Neural progenitor cell (in vitro differentiated cells): ENCODE data around the gene NIPSNAP3A. TPM values are rescaled to one million over a fixed set of nuclear protein-coding genes. Genes with fewer than 3 reads are reported as not detected.
A peak's percentile ranks its signal among the peaks of the same experiment; 100 is the strongest.

Source experiments
- DNase-seq: peaks from one replicate; pipeline ENCODE4 v3.0.0-alpha.2; 2016; ENCODE audit warnings: low spot score
- H2AFZ ChIP-seq: fragments of 200-600 bp; sonication (generic); replicated peaks from 2 replicates; pipeline ENCODE4 v1.6.1; 2016; ENCODE audit warnings: antibody characterized with exemption
- H3F3A ChIP-seq: fragments of 200-600 bp; sonication (generic); 2 replicates; pipeline ENCODE4 v1.6.1; 2016; ENCODE audit warnings: antibody characterized with exemption, low read depth
- H3K27ac ChIP-seq: fragments of 200-600 bp; sonication (generic); 2 replicates; pipeline ENCODE4 v1.5.1; 2016; ENCODE audit warnings: mild to moderate bottlenecking
- H3K27me3 ChIP-seq: fragments of 200-600 bp; sonication (generic); 2 replicates; pipeline ENCODE4 v1.6.1; 2016; ENCODE audit warnings: mild to moderate bottlenecking, moderate library complexity
- H3K36me3 ChIP-seq: fragments of 200-600 bp; sonication (generic); 2 replicates; pipeline ENCODE4 v1.5.1; 2016
- H3K4me1 ChIP-seq: fragments of 200-600 bp; sonication (generic); 2 replicates; pipeline ENCODE4 v1.6.1; 2016; ENCODE audit warnings: mixed run types
- H3K4me2 ChIP-seq: fragments of 200-600 bp; sonication (generic); 2 replicates; pipeline ENCODE4 v1.6.1; 2016
- H3K4me3 ChIP-seq: fragments of 200-600 bp; sonication (generic); 2 replicates; pipeline ENCODE4 v1.5.1; 2016
- H3K79me2 ChIP-seq: fragments of 200-600 bp; sonication (generic); 2 replicates; pipeline ENCODE4 v1.6.1; 2016; ENCODE audit warnings: low read depth
- H3K9ac ChIP-seq: fragments of 200-600 bp; sonication (generic); 2 replicates; pipeline ENCODE4 v1.6.1; 2016
- H3K9me3 ChIP-seq: fragments of 200-600 bp; sonication (generic); 2 replicates; pipeline ENCODE4 v1.5.1; 2016; ENCODE audit warnings: low read depth
- H4K20me1 ChIP-seq: fragments of 200-600 bp; sonication (generic); 2 replicates; pipeline ENCODE4 v1.6.1; 2016; ENCODE audit warnings: low read depth
- H3K27ac Mint-ChIP-seq: 3 replicates; pipeline ENCODE4 v1.8.0; 2021; ENCODE audit warnings: mixed read lengths
- H3K27me3 Mint-ChIP-seq: 2 replicates; pipeline ENCODE4 v1.8.0; 2022; ENCODE audit warnings: low read depth, mild to moderate bottlenecking, inconsistent platforms, moderate library complexity, mixed read lengths; ENCODE audit not compliant: insufficient read depth
- H3K36me3 Mint-ChIP-seq: 3 replicates; pipeline ENCODE4 v1.8.0; 2021; ENCODE audit warnings: mixed read lengths
- H3K4me1 Mint-ChIP-seq: 3 replicates; pipeline ENCODE4 v1.8.0; 2021; ENCODE audit warnings: mixed read lengths
- H3K4me3 Mint-ChIP-seq: 3 replicates; pipeline ENCODE4 v1.8.0; 2021; ENCODE audit warnings: mild to moderate bottlenecking, moderate library complexity, mixed read lengths
- H3K9me3 Mint-ChIP-seq: 3 replicates; pipeline ENCODE4 v1.8.0; 2020; ENCODE audit warnings: mixed read lengths
- EZH2 ChIP-seq: fragments of 200-600 bp; sonication (generic); IDR thresholded peaks from 2 replicates; pipeline ENCODE4 v1.6.1; 2017; ENCODE audit warnings: antibody characterized with exemption, mild to moderate bottlenecking, moderate library complexity
- EZH2phosphoT487 ChIP-seq: fragments of 200-600 bp; sonication (generic); IDR thresholded peaks from 2 replicates; pipeline ENCODE4 v1.6.1; 2017; ENCODE audit warnings: antibody characterized with exemption
- total RNA-seq: library from RNA; depleted of rRNA; stranded (reverse); fragments of >200 nt; gene quantifications from 2 replicates; pipeline ENCODE4 v1.2.3, GENCODE V29; 2015; ENCODE audit warnings: low replicate concordance
- TF ChIP-seq, protein P1 (sequence below): fragments of 200-600 bp; sonication (generic); IDR thresholded peaks from 2 replicates; pipeline ENCODE4 v1.5.1; 2017; ENCODE audit warnings: antibody characterized with exemption, mild to moderate bottlenecking

The NIPSNAP3A gene
- total RNA-seq, 1 donor from 2014 or later = 55.3 TPM

DNA sequence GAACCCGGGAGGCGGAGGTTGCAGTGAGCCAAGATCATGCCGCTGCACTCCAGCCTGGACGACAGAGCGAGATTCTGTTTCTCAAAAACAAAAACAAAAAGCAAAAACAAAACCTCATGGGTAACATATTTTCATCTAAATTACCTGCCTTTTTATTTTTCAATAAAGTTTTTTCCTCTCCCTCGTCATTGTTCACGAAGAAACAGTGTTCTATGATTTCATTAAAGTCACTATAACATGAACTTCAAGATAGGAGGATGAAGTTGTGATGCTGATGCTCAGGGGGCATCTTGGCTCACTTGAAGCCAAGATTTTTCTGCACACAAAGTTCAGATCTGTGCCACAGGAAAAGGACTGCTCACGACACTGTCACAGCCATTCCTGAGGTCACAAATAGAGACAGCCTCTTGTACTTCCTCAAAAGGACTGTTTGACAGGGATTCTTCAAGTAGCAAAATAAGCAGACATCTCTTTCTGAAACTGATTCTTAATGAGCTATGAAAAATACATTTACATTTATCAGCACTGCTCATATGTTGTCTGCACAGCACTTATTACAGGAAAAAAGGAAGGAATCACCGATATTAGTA lies 32.6 kb downstream of the NIPSNAP3A start:
- peaks cover 8% of the 10 kb centered on the region for H3K36me3 Mint-ChIP-seq
- Histone ChIP-seq H3K36me3 (peaks cover 6% of the 10 kb centered on the region), H3K4me1 (no peaks in the 10 kb centered on the region), H3K9me3 (no peaks in the 10 kb centered on the region), H3F3A (no peaks in the 10 kb centered on the region), H3K9ac (no peak overlapping the region), H3K27ac (no peak overlapping the region), H2AFZ (no peak overlapping the region), H4K20me1 (no peaks in the 10 kb centered on the region), H3K4me3 (no peak overlapping the region), H3K79me2 (no peaks in the 10 kb centered on the region), H3K4me2 (no peak overlapping the region), H3K27me3 (no peaks in the 10 kb centered on the region)
- no peak overlapping the region for H3K27ac Mint-ChIP-seq
- DNase-seq = no peak
- no peaks in the 10 kb centered on the region for H3K4me1 Mint-ChIP-seq
- H3K27me3 Mint-ChIP-seq = no peaks in the 10 kb centered on the region
- no peak for TF ChIP-seq EZH2phosphoT487
- TF ChIP-seq, protein P1, sequence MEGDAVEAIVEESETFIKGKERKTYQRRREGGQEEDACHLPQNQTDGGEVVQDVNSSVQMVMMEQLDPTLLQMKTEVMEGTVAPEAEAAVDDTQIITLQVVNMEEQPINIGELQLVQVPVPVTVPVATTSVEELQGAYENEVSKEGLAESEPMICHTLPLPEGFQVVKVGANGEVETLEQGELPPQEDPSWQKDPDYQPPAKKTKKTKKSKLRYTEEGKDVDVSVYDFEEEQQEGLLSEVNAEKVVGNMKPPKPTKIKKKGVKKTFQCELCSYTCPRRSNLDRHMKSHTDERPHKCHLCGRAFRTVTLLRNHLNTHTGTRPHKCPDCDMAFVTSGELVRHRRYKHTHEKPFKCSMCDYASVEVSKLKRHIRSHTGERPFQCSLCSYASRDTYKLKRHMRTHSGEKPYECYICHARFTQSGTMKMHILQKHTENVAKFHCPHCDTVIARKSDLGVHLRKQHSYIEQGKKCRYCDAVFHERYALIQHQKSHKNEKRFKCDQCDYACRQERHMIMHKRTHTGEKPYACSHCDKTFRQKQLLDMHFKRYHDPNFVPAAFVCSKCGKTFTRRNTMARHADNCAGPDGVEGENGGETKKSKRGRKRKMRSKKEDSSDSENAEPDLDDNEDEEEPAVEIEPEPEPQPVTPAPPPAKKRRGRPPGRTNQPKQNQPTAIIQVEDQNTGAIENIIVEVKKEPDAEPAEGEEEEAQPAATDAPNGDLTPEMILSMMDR = no peak
- TF ChIP-seq EZH2 = no peak
- no peak overlapping the region for H3K4me3 Mint-ChIP-seq
- no peaks in the 10 kb centered on the region for H3K9me3 Mint-ChIP-seq

DNA sequence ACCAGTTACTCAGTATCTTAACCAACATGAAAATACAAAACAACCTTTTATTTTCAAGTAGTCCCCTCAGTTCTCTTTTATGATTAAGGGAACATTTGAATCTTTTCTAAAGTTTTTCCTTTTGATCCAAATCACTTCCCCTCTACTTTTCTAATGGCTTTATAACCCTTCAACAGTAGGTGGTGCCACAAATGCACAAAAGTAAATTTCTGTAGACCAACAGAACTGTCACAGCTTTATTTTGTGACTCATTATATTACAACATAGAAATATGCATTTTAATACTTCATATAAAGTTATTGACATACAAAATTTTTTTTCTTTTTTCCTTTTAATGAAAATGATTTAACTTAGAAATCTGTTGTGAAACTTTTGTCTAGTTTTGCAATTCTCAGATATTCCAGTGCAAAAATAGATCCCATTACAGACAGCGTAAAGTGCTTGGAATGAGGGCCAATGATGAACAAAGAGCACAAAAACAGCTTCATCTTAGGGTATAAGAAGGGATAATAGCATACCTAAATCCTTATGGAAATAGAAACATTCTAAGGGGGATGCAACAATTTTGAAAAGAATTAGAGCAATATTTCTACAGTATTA lies 33.4 kb downstream of the NIPSNAP3A start:
- no peak overlapping the region for H3K4me3 ChIP-seq
- no peaks in the 10 kb centered on the region for H3K79me2 ChIP-seq
- no peak overlapping the region for H3K9ac ChIP-seq
- no peak overlapping the region for H3K4me3 Mint-ChIP-seq
- H3K36me3 ChIP-seq = peaks cover 6% of the 10 kb centered on the region
- no peaks in the 10 kb centered on the region for H3K27me3 Mint-ChIP-seq
- H3F3A ChIP-seq = no peaks in the 10 kb centered on the region
- no peaks in the 10 kb centered on the region for H3K9me3 Mint-ChIP-seq
- peaks cover 10% of the 10 kb centered on the region for H3K36me3 Mint-ChIP-seq
- H4K20me1 ChIP-seq = no peaks in the 10 kb centered on the region
- no peak overlapping the region for H3K27ac ChIP-seq
- TF ChIP-seq EZH2phosphoT487 (no peak), EZH2 (no peak)
- TF ChIP-seq, protein P1 = peak; percentile 39
- no peaks in the 10 kb centered on the region for H3K4me1 Mint-ChIP-seq
- H3K4me2 ChIP-seq = no peak overlapping the region
- H3K4me1 ChIP-seq = no peaks in the 10 kb centered on the region
- no peak overlapping the region for H2AFZ ChIP-seq
- no peak for DNase-seq
- H3K27ac Mint-ChIP-seq = no peak overlapping the region
- H3K9me3 ChIP-seq = no peaks in the 10 kb centered on the region
- H3K27me3 ChIP-seq = no peaks in the 10 kb centered on the region

DNA sequence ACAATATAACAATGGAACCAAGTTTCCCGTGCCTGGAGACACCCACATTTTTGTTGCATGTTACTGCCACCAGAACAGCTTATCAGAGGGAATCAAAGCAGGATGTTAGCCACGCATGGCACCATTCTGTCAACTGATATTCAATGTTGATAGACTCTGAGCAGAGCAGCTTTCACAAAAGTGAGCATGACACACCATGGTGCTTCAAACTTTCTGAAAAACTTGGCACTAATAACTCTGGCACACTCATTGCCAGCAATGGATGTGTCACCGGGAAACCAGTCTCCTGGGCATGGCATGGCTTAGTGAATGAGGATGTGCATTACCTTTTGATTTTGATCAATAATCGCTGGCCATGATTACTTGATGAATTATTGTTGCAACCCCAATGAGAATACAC lies 36.1 kb downstream of the NIPSNAP3A start:
- Histone ChIP-seq H3K9ac (no peak overlapping the region), H3K4me3 (no peak overlapping the region), H3K4me1 (no peaks in the 10 kb centered on the region), H3K27me3 (no peaks in the 10 kb centered on the region), H2AFZ (no peak overlapping the region), H3K4me2 (no peak overlapping the region), H3K36me3 (peaks cover 12% of the 10 kb centered on the region), H3K9me3 (no peaks in the 10 kb centered on the region), H3K27ac (no peak overlapping the region), H3F3A (no peaks in the 10 kb centered on the region), H3K79me2 (no peaks in the 10 kb centered on the region), H4K20me1 (no peaks in the 10 kb centered on the region)
- no peaks in the 10 kb centered on the region for H3K9me3 Mint-ChIP-seq
- H3K27ac Mint-ChIP-seq = no peak overlapping the region
- H3K27me3 Mint-ChIP-seq = no peaks in the 10 kb centered on the region
- no peak overlapping the region for H3K4me3 Mint-ChIP-seq
- peaks cover 17% of the 10 kb centered on the region for H3K36me3 Mint-ChIP-seq
- no peak for TF ChIP-seq EZH2
- no peak for TF ChIP-seq EZH2phosphoT487
- TF ChIP-seq, protein P1 = no peak
- no peaks in the 10 kb centered on the region for H3K4me1 Mint-ChIP-seq
- no peak for DNase-seq
